GM12892 (cell line): ENCODE measurements around the gene RHOV.
A peak's percentile ranks its signal among the peaks of the same experiment; 100 is the strongest.

ENCODE experiments used
- POLR2A ChIP-seq: IDR thresholded peaks from 2 replicates; pipeline ENCODE4 v1.6.1; 2011; ENCODE audit warnings: low read depth, low read length, control low read depth
- POLR2AphosphoS5 ChIP-seq: IDR thresholded peaks from 2 replicates; pipeline ENCODE4 v1.6.1; 2011; ENCODE audit warnings: low read depth, low read length, control low read depth

GRCh38 chr15:40871749-40872617, 2.1 kb downstream of the RHOV start:
- 0 out of 2 replicates have a peak, but pooled peaks have one; percentile 49 for TF ChIP-seq POLR2A
- peak; percentile 79; the same call in 1 of the 2 replicates for TF ChIP-seq POLR2AphosphoS5
